Umbilical cord (tissue), 2 donors: Measurements from ENCODE around the gene PTGR1. TPM values are rescaled to one million over a fixed set of nuclear protein-coding genes. Genes with fewer than 3 reads are reported as not detected.
"Not testable (repeated sequence)": the region's sequence is repeated elsewhere in the genome, so short reads cannot be mapped to it uniquely, and the experiment has no call there.

Experiments
- DNase-seq: peaks from one replicate; pipeline ENCODE4 v3.0.0-alpha.2; 2015; ENCODE audit warnings: low spot score
- total RNA-seq: library from RNA; depleted of rRNA; stranded (reverse); fragments of >200 nt; gene quantifications from one replicate; pipeline ENCODE4 v1.2.3, GENCODE V29; 2014; ENCODE audit warnings: low replicate concordance; ENCODE audit not compliant: insufficient read depth

The PTGR1 gene
- total RNA-seq, result 21.7 TPM

- DNase-seq, result peak; percentile 94
Observed at GRCh38 chr9:111599092-111599954, at the start of gene PTGR1. TSS of gene PTGR1 (minus strand) at chr9:111599647. CDS start at chr9:111597422, 2,225 bp downstream.

GRCh38 chr9:111649016-111649415 is 49.6 kb upstream of the PTGR1 start:
- no peak for DNase-seq

GRCh38 chr9:111648066-111648465 is 48.6 kb upstream of the PTGR1 start:
- no peak for DNase-seq

GRCh38 chr9:111646417-111646816 is 47.0 kb upstream of the PTGR1 start:
- DNase-seq, result no peak

GRCh38 chr9:111645806-111646205 is 46.4 kb upstream of the PTGR1 start:
- DNase-seq, result no peak

GRCh38 chr9:111644195-111644772 is 44.8 kb upstream of the PTGR1 start:
- no peak for DNase-seq

GRCh38 chr9:111637421-111637950 is 38.0 kb upstream of the PTGR1 start:
- DNase-seq, result no peak

GRCh38 chr9:111634860-111635259 is 35.4 kb upstream of the PTGR1 start:
- no peak for DNase-seq

GRCh38 chr9:111633389-111633736 is 33.9 kb upstream of the PTGR1 start:
- no peak for DNase-seq

GRCh38 chr9:111632695-111633388 is 33.4 kb upstream of the PTGR1 start:
- no peak for DNase-seq

- no peak for DNase-seq
Observed at GRCh38 chr9:111632060-111632459, 32.6 kb upstream of the PTGR1 start.

GRCh38 chr9:111631214-111631971 is 31.9 kb upstream of the PTGR1 start, which contains the start of gene DNAJC25:
TSS of gene DNAJC25 (plus strand) at chr9:111631334. CDS start at chr9:111631408, 74 bp downstream.
- peak; percentile 99 for DNase-seq

GRCh38 chr9:111630964-111631213 is 31.4 kb upstream of the PTGR1 start:
- DNase-seq, result no peak

- DNase-seq, result no peak
Observed at GRCh38 chr9:111630182-111630963, 30.9 kb upstream of the PTGR1 start.

- DNase-seq, result no peak
Observed at GRCh38 chr9:111628411-111628810, 29.0 kb upstream of the PTGR1 start.

GRCh38 chr9:111627260-111627963 is 28.0 kb upstream of the PTGR1 start:
- DNase-seq, result no peak

- no peak for DNase-seq
Observed at GRCh38 chr9:111622626-111623025, 23.2 kb upstream of the PTGR1 start.

- DNase-seq, result peak; percentile 62
Observed at GRCh38 chr9:111621895-111622480, 22.5 kb upstream of the PTGR1 start.

- not testable (repeated sequence) for DNase-seq
Observed at GRCh38 chr9:111617349-111617748, 17.9 kb upstream of the PTGR1 start.

- no peak for DNase-seq
Observed at GRCh38 chr9:111615928-111616327, 16.5 kb upstream of the PTGR1 start.
